Embryonic facial prominence (tissue), 1 donor: Measurements from ENCODE around the gene CTSF.
"Not testable (repeated sequence)": the region's sequence is repeated elsewhere in the genome, so short reads cannot be mapped to it uniquely, and the experiment has no call there.

Source experiments
- DNase-seq: peaks from one replicate; pipeline ENCODE4 v3.0.0-alpha.2; 2016; ENCODE audit errors: extremely low spot score

CTSF gene

DNA sequence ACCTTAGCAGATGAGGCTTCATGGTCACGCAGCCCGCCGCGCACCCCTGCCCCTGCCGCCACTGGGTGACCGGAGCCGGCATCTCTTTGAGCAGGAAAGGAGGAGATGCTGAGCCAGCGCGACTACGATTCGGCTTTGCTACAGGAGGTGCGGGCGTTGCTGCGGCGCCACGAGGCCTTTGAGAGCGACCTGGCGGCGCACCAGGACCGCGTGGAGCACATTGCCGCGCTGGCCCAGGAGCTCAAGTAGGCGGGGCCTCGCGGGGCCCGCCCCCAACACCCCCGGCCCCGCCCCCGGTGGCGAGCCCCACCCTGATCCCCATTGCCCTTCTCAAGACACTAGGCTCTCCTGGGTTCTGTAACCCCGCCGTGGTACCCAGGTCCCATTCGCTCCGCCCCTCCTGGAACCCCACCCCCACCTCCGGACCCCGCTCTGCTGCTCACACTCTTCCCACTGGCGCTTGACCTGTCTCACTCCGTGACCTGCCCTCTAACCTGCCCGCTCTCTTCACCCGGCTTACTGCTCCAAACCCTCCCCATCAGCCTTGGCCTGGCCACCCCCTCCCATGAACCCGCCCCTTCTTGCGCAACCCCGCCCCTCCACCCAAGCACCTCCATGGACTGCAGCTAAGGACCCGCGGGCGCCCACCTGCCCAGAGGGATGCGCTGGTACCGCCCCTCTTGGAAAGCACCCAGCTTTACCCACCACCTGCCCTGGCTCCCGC, 9.1 kb downstream of the CTSF start:
- DNase-seq, result no peak

DNA sequence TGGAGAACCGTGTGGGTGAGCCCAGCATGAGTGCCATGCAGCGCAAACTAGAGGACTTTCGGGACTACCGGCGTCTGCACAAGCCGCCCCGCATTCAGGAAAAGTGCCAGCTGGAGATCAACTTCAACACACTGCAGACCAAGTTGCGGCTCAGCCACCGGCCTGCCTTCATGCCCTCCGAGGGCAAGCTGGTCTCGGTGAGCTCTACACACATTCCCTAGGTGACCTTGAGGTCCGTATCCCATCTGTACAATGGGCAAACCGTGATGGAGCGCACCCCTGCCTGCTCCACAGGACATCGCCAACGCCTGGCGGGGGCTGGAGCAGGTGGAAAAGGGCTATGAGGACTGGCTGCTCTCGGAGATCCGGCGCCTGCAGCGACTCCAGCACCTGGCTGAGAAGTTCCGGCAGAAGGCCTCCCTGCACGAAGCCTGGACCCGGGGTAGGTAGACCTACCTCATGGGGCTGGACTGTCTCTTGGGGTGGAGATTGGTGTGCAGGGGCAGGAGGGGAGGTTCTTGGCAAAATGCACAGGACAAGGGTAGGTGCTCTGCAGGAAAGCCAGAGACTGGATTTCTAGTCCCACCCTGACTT, 10.6 kb downstream of the CTSF start:
- no peak for DNase-seq

DNA sequence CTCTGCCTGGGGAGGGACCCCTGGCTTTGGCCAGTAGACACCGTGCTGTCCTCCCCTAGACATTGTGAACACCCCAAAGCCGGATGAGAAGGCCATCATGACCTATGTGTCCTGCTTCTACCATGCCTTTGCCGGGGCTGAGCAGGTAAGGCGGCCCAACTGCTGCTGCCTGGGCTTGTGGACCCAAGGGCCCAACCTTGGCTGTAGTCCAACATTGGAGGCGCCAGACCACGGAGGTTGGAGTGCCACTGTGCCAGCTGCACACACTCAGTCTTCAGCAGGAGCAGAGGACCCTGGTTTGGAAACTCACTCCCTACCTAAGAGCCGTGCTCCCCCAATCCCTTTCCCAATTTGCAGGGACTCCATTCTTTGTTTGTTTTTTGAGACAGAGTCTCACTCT, 12.3 kb downstream of the CTSF start:
- no peak for DNase-seq

DNA sequence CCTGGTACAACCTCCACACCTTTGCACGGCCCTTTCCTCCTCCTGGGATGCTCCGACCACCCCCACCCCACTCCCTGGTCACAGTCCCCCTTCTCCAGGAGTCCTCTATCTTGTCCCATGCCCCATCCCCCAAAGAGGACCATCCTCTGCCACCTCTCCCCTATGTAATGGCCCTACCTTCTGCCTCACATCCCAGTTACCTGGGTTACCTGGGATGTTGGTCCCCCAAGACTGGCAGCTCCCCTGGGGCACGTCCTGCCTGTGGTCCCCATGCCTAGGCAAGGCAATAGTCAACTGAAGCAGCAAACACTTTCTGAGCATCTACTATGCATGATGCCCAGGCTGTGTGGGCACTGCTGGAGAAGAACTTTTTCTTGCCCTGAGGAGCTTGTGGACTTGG, 13.0 kb downstream of the CTSF start:
- DNase-seq, result no peak

DNA sequence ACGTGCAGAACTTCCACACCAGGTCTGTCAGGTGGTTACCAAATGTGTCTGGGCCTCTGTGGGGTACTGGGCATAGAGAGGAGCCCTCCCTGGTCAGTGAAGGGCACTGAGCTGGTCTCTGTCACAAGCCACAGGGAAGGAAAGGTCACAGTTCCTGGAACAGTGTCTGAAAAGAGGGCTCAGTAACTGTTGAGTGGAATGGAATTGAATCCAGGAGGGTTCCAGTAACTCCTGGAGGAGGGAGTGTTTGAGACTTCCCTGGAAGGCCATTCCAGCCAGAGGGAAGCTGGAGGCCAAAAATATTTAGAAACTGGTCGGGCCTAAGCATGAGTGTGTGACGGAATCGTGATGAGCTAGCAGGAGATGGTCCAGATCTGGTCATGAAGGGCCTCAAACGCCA, 13.8 kb downstream of the CTSF start:
- no peak for DNase-seq

DNA sequence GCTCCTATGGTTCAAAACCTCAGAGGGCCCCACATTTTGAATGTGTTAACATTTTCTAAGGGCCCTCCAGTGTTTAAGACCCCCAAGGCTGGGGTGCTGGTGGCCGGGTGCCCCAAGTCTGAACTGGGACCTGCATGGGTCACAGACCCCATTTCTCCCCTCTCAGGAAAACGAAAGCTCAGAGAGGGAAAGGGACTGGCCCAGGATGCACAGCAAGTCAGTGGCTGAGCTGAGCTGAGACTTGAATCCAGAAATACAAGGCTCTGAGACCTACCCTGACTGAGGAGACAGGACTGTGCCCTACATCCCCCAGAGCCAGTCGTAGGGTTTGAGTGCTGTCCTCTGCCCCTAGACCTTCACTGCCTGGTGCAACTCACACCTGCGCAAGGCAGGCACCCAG, 17.5 kb downstream of the CTSF start:
- DNase-seq, result no peak

DNA sequence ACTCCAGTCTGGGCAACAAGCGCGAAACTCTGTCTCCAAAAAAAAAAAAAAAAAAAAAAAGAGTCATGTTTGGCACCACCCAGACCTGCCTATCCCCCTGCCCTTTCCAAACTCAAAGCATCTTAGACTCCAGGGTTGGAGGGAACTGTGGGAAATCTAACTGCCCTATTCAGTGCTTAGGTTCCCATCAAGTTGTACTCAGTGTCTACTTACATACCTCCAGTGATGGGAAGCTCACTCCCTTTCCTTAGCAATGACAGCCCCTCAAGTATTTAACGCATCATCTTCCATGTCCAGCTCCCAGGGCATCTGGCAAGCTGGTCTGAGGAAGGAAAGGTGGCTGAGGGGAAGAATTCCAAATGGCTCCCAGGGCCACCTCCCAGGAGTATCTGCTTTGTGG, 18.7 kb downstream of the CTSF start:
- no peak for DNase-seq

DNA sequence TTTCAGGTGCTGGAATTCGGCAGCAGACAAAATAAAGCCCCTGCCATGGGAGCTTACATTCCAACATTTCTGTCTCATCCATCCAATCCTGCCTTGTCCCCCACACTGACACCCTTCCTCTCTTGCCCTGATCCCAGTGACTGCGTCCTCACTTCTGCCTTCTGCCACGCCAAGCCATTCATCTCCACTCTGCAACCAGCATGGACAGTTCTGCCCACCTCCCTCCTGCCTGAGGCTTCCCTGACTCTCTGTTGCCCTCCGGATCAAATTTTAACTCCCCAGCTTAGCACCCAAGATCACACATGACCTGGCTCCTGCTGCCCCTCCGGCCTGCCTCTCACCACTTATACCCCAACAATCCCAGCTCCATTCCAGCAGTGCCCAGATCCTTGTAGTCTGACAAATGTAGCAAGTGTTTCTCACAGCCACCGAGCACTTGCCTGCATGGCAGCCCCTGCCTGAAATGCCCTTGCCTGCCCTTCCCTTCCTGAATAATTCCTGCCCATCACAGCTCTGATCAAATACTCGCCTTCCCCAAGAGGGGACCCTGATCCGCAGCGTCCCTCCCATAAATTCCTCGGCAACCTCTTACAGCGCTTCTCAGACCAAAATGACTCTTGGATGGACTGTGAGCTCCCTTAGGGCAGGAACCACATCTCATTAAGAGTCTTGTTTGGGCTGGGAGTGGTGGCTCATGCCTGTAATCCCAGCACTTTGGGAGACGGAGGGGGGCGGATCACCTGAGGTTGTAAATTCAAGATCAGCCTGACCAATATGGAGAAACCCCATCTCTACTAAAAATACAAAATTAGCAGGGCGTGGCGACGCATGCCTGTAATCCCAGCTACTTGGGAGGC, 19.4 kb downstream of the CTSF start:
- DNase-seq, result no peak

DNA sequence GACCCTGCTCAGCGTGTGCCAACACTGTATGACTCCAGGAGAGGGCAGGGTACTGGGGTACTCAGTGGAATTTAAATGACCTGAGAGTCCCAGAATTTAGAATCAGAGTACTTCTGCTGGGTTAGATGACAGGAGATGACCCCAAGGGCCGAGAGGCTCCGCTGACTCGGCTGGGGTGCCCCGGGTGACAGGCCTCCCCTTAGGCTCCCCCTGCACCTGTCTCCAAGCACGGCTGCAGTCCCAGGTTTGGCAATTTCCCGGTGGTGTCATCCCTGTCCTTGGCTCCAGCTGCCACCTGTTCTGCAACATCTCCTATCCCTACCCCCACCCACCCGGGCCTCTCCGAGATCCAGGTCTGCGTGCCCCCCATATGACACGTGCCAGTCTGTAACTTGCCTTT, 20.4 kb downstream of the CTSF start:
- DNase-seq, result no peak

DNA sequence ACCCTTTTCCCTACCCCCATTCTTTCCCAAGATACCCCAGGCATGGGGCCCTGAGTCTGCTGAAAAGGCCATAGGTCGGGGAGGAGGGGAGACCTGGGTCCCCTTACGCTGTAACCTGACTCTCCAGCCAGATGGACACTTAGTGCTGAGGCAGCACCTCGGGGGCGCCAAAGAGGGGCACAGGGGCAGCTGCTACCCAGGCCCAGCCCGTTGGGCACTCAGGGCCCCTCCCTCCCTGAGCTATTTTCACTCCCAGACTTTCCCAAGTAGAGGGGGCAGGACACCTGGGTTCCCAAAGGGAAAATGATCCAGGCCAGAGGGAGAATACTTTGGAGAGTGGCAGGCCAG, 20.8 kb downstream of the CTSF start:
- DNase-seq, result no peak

DNA sequence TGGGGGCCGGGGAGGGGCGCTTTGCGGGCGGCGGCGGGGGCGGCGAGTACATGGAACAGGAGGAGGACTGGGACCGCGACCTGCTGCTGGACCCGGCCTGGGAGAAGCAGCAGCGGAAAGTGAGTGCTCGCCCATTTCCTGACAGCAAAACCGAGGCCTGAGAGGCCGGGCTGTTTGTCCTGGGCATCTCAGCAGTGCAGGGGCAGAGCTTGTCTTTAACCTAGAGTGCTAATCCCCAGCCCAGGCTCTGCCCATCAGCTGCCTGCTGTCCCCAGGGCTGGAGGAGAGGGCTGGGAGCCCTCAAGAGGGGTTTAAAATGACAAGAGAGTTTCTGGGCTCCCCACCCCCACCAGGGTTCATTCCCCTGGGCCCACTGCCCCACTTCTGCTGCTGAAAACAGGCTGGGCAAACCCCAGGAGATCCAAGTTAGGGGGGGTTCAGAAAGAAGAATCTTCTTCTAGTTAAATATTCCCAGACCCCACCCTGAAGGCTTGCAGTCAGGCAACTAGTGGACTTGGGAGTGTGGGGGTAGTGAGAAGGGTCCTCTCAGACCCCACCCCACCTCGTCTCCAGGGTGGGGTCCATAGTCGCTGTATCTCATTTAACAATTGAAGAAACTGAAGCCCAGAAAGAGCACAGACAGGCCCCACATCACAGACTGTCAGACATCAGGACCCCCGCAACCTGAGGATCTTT, 21.3 kb downstream of the CTSF start:
- no peak for DNase-seq

DNA sequence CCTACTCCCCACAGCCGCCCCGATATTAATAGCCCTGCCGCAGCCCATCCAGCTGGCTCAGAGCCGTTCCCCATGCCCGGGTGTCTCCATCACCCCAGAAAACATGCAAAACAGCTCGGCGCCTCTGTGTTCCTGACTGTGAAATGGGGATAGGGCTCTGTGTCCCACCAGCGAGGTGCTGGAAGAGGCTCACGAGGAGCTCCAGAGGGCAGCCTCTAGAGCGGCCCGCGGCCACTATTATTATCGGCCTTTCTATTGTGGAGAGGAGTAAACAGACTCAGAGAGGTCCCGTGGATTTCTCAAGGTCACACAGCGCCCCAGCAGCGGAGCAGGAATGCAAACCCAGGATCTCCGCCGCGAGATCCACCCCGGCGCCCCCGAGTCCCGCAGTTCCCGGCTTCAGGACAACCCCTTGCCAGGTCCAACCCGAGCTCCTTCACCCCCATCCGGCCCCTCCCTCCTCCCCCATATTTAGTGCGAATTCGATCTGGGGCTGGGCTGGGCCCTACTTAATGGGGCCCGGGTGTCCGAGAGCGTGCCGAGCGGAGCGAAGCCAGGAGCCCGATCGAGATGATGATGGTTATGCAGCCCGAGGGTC, 21.9 kb downstream of the CTSF start, which contains the start of gene ACTN3:
Gene ACTN3, plus strand, starts transcription at position 536 of the 598 bp plus-strand sequence. Its CDS starts 35 bp downstream, at position 571.
- no peak for DNase-seq

DNA sequence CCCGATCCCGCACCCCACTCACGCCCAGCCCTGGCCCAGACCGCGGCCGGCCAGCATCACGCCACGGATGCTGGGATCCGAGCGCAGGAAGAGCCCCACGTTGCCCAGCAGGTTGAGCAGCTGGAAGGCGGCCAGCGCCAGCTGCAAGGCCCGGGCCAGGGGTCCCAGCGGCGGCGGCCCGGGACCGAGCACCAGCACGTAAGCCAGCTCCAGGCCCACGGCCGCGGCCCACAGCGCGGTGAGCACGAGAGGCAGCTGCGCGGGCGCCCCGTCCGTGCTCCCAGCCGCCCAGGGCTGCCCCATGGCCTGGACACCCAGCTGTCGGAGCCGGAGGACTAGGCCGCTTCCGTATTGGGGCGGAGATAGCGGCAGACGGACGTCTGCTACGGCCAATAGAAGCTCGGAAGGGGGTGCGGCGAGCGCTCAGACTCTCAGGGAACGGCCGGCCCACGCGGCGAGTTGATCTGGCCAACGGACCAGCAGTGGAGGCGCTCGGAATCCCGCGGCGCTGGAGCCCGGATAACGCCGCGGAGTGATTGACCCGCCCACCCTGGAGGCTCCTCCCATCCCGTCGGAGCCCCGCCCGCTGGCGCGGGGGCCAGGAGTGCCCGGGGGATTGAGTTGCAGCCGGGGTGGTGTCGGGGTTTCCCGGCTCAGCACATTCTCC, 22.6 kb downstream of the CTSF start, which contains the start of gene ZDHHC24:
Gene ZDHHC24, minus strand, starts transcription at position 348 of the 667 bp plus-strand sequence. Its CDS starts 45 bp downstream, at position 303.
- DNase-seq, result peak; percentile 75

DNA sequence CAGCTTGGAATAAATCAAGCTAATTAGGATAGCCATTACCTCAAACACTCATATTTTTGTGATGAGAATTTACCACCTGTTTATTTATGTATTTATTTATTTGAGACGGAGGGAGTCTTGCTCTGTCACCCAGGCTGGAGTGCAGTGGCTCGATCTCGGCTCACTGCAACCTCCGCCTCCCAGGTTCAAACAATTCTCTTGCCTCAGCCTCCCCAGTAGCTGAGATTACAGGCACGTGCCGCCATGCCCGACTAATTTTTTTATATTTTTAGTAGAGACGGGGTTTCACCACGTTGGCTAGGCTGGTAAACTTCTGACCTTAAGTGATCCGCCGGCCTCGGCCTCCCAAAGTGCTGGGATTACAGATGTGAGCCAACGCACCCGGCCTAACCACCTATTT, 23.5 kb downstream of the CTSF start:
- DNase-seq, result not testable (repeated sequence)

DNA sequence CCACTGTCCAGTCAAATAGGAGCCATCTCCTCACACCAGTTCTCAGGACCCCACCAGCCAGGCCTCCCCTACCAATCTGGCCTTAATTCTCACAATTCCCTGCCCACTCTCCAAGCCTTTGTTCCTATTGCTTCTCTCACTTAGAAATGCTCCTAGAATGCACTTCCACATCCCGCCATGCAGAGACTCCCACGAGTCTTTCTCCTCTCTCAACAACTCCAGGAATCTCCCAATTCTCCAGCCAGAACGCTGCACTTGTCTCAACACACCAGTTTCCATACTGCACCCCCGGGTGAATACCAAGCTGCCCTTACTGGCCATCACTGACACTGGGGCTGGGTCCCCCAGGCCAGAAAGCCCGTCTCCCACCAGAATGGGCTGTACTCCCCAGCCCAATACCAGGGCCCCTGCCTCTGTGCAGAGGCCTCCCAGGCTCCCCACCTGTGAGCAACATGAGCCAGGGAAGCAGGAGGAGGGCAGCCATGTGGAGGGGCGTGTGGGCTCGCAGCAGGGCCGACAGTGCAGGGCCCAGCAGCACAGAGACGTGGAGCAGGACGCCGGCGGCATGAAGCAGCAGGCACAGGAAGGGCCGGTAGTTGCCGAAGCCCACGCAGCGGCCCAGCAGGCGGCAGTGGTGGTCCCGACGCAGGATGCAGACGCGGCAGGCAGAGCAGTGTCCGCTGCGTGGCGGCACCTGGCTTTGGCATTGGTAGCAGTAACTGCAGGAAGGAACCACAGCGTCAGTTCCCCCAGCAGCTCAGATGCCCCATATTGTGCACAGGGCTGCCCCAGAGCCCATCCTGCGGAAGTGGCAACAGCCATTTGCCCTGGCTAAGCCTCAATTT, 24.9 kb downstream of the CTSF start:
- no peak for DNase-seq

DNA sequence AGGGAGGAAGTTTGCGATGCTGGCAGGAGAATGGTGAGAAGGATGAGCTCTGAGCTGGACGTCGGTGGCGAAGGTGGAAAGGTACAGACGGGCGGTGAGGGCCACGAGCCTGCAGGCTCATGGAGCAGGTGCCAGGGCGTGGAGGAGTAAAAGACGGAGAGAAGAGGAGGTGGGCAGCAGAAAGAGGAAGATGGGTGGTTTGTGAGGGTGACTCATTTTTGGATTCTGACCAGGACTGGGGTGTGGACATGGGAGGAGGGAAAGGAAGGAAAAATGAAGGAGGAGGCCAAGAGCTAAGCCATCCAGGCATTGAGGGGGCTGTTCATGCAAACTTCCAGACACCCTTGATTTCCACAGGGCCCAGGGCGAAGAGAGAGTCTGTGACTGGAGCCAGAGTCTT, 26.0 kb downstream of the CTSF start:
- DNase-seq, result no peak

DNA sequence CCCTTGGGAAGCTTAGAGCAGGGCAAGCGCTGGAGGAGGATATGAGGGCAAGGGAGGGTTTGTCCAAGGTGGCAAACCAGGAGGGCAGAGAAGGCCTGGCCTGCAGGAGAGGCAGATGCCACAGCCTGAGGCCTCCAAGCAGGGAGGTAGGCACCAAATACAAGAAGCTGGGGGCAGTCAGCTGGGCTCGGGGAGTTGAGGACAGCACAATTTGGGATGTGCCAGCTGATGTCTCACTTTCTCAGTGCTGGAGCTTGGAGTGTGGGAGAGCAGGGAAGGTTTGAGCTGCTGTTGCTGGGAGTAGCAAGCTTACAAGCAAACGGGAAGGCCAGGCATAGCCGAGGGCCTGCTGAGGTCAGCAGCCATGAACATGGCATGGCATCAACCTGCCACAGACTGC, 26.5 kb downstream of the CTSF start:
- no peak for DNase-seq

DNA sequence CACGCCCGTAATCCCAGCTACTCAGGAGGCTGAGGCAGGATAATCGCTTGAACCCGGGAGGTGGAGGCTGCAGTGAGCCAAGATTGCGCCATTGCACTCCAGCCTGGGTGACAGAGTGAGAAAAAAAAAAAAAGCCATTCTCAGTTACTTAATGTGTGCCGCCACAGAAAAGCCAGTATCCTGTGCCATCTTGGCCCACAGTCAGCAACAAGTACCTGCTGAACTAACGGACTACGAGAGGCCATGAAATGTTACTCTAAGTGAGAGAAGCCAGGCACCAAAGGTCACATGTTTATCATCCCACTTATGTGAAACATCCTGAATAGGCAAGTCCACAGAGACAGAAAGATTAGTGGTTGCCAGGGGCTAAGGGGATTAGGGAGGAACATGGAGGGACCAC, 27.8 kb downstream of the CTSF start:
- not testable (repeated sequence) for DNase-seq

DNA sequence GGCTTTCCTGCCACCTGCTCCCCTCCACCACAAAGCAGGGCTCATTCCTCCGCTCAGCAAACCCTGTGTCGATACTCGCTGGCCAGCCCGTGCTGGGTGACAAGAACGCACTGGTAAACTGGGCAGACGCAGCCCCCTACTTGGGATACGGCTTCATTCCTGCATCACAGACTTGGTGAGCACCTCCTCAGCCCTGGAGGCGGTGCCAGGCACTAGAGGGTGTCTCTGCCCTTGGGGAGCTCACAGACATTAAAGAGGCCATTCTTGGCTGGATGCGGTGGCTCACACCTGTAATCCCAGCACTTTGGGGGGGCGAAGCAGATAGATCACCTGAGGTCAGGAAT, 28.6 kb downstream of the CTSF start:
- DNase-seq, result no peak

DNA sequence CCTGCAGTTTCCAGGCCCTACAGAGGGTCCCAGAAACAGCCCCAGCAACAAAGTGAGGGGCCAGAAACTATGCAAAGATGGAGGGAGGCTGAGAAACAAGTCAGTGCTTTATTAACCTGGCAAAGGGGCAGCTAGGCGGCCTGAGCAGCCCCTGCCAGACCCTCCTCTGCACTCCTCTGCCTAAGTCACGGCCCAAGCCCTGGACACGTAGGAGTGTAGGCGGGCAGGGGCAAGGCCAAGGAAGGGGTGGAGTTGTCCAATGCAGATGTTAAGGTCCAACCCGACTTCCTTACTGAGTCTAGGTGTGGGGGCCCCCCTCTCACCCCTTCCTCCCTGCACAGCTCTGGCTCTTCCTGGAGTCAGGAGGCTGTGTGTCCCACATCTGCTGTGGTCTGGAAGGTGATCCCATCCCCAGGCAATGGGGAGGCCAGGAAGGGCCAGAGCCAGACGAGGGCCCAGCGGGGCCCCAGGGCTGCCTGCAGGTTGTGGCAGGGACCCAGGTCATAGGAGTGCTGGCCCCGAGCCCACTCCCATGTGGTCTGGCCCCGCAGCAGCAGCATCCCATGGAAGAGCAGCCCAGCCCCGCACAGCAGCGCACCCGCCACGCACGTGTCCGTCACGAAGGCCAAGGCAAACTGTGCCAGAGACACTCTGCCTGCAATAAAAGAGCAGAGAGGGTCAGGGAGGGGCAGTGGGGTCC, 29.1 kb downstream of the CTSF start:
- no peak for DNase-seq
